ENCODE data around the gene SLC39A10.
"Not testable (repeated sequence)": the region's sequence is repeated elsewhere in the genome, so short reads cannot be mapped to it uniquely, and the experiment has no call there.

- TF ChIP-seq, protein P1, sequence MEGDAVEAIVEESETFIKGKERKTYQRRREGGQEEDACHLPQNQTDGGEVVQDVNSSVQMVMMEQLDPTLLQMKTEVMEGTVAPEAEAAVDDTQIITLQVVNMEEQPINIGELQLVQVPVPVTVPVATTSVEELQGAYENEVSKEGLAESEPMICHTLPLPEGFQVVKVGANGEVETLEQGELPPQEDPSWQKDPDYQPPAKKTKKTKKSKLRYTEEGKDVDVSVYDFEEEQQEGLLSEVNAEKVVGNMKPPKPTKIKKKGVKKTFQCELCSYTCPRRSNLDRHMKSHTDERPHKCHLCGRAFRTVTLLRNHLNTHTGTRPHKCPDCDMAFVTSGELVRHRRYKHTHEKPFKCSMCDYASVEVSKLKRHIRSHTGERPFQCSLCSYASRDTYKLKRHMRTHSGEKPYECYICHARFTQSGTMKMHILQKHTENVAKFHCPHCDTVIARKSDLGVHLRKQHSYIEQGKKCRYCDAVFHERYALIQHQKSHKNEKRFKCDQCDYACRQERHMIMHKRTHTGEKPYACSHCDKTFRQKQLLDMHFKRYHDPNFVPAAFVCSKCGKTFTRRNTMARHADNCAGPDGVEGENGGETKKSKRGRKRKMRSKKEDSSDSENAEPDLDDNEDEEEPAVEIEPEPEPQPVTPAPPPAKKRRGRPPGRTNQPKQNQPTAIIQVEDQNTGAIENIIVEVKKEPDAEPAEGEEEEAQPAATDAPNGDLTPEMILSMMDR (IDR thresholded peaks at IDR 0.05; ENCODE audit: low read depth, low read length): not testable (repeated sequence)
- not testable (repeated sequence) for TF ChIP-seq EZH2phosphoT487 (IDR thresholded peaks at IDR 0.05; ENCODE audit: low read depth)
Observed at GRCh38 chr2:195644708-195645107, 12.3 kb upstream of the SLC39A10 start.

Data from OCI-LY3 (cell line).